ENCODE results near the gene TYW1B.
"Not testable (repeated sequence)": the region's sequence is repeated elsewhere in the genome, so short reads cannot be mapped to it uniquely, and the experiment has no call there.

The TYW1B gene

DNA sequence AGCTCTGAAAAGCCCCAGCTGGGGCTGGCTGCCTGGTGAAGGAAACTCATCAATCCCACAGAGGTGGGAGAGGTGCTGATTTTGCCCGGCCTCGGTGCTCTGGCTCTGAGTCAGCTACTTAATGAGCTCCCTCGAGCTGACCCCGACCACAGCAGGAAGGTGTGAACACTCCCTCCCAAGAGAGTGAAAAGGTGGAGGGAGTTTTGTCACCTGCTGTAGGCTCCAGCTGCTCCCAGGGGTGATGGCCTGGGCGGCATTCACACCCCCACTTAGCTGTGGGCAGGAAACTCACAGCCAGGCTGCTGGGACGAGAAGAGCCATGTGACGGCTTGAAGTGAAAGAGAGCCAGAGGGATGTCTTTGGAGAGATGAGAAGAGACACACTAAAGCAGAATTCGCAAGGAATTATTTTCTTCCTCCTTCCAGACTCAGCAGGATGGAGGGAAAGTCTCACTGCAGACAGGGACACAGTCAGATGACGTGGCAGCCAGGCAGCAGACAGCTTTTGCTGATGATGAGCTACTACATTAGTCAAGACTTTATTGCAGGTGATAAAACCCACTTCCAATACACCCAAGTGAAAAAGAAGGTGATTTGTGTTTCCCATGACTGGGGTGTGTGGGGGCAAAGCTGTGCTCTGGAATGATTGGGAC is 281.3 kb downstream of the TYW1B start:
- DNase-seq: not testable (repeated sequence)

DNA sequence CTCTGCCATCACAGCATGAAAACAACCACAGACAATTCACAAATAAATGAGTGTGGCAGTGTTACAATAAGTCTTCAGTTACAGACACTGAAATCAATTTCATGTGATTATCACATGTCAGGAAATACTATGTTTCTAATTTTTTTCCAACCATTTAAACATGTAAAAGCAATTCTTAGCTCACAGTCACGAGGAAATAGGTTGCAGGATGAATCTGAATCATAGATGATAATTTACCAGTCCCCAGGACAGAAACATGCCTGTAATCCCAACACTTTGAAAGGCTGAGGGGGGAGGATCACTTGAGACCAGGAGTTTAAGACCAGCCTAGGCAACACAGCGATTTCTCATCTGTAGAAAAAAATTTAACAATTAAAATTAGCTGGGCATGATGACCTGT is 283.5 kb downstream of the TYW1B start:
- DNase-seq: not testable (repeated sequence)

DNA sequence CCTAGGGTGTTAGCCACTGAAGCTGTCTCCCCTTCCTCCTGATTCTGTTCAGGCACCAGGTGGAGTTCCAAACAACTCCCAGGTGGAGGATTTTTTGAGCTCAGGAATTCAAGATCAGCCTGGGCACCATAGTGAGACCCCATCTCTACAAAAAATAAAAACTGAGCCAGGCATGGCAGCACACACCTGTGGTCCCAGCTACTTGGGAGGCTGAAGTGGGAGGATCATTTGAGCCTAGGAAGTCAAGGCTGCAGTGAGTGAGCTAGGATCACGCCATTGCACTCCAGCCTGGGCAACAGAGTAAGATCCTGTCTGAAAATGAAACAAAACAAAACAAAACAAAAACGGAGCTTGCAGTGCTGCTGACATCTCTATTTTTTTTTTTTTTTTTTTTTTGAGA is 287.1 kb downstream of the TYW1B start:
- DNase-seq: no peak

DNA sequence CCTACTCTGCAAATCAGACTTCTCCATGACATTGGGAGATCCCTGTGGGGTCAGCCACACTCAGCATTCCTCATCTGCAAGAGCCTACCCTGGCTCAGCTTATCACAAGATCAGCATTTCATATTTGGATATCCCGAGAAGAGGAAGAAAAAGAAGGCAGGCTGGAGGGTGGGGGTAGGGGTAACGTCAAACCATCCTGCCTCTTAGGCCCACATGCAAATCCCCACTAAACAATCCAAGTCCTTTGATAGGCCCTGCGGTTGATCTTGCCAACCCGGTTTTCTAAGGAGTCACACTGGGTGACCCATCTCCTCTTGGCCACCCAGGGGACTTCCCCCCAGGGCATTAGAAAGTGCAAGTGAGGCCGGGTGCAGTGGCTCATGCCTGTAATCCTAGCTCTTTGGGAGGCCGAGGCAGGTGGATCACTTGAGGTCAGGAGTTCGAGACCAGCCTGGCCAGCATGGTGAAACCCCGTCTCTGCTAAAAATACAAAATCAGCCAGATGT is 287.8 kb downstream of the TYW1B start:
- no peak for DNase-seq

DNA sequence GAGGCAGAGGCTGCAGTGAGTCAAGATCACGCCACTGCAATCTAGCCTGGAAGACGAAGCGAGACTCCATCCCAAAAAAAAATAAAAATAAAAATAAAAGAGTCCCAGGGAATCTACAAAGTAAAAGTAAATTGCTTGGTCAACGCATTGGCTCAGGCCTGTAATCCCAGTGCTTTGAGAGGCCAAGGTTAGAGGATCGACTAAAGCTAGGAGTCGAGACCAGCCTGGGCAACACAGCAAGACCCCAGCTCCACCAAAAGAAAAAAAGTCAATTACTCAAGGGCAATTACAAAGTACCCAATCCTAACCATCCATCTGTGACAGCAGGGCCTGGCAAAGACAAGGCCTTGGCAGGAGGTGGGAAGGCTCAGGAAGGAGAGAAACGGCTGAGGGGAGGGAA is 288.3 kb downstream of the TYW1B start:
- DNase-seq: no peak

DNA sequence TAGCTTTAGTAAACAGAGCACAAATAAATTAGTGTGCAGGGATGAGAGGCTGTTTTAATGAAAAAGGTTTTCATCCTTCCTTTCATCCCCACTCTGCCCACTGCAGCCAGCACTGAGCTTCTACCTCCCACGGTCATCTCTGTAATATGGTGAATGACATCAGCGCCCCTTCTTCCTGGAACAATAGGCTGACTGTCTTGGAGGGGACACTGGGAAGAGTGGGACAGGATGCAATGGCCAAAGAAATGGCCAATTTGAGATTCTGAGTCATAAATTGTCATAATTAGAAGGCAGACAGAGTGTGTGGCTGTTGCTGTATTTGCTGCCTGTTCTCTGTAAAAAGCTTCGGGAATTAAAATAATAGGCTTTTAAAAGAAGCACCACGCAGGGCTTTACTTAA is 289.1 kb downstream of the TYW1B start:
- DNase-seq: no peak

DNA sequence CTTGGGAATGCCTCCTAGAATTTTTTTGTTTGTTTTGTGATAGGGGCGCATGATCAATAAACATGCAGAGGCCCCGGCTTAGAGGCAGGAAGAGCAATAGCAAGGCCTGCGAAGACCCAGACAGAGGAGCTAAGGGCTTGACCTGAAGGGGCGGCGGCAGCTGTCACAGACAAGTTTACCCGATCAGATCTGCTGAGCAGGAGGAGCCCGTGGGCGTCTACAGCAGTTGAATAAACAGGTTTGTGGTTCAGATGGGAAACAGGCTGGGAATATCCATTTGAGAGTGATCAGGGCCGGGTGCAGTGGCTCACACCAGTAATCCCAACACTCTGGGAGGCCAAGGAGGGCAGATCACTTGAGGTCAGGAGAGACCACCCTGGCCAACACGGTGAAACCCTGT is 289.9 kb downstream of the TYW1B start:
- no peak for DNase-seq

DNA sequence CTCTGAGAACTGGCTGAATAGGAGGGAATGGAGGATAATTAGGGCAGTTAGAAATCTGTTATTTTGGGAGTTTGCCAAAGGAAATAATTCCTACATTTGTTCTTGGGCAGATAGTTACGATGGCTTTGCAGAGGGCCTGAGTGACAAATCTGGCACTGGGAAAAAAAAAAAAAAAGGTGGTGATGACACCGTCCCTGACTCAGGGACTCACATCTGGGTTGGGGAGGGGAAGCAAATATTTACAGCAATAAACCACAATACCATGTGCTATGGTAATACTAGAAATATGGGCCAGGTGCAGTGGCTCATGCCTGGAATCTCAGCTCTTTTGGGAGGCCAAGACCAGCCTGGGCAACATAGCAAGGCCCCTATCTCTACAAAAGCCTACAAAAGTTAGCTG is 292.0 kb downstream of the TYW1B start:
- DNase-seq: not testable (repeated sequence)

DNA sequence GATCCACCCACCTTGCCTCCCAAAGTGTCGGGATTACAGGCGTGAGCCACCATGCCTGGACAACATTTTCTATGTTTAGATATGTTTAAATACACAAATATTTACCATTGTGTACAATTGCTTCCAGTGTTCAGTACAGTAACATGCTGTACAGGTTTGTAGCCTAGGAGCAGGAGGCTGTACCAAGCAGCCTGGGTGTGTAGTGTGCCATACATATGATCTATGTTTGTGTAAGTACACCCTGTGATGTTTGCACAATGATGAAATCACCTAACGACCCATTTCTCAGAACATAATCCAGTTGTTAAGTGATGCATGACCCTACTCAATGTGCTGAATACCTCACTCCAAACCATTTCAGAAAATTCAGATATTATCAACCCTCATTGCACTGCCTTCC is 297.0 kb downstream of the TYW1B start:
- not testable (repeated sequence) for DNase-seq

Measured in NCI-H1048 (cell line).